GM21786 (cell line): ENCODE measurements around the gene SLC16A7.
A peak's percentile ranks its signal among the peaks of the same experiment; 100 is the strongest.
"Not testable (repeated sequence)": the region's sequence is repeated elsewhere in the genome, so short reads cannot be mapped to it uniquely, and the experiment has no call there.

Source experiments
- ATAC-seq: cut with Tn5 transposase; IDR thresholded peaks from one replicate; pipeline ENCODE4 v1.9.1; 2021; ENCODE audit not compliant: unreplicated experiment

SLC16A7 gene

GRCh38 chr12:59595883-59596540 is at the start of gene SLC16A7:
TSS of gene SLC16A7 (plus strand) at chr12:59596029. CDS start at chr12:59704802, 108,773 bp downstream.
- peak; percentile 52 for ATAC-seq

- ATAC-seq: no peak
These were observed 46.9 kb upstream of the SLC16A7 start for GRCh38 chr12:59548930-59549329.

GRCh38 chr12:59559696-59560095 is 36.1 kb upstream of the SLC16A7 start:
- no peak for ATAC-seq

- ATAC-seq: no peak
These were observed 25.7 kb upstream of the SLC16A7 start for GRCh38 chr12:59570145-59570544.

GRCh38 chr12:59574406-59574805 is 21.4 kb upstream of the SLC16A7 start:
- ATAC-seq: no peak

GRCh38 chr12:59575826-59576225 is 20.0 kb upstream of the SLC16A7 start:
- ATAC-seq: no peak

- ATAC-seq: no peak
These were observed 17.6 kb upstream of the SLC16A7 start for GRCh38 chr12:59578254-59578653.

- ATAC-seq: no peak
These were observed 16.2 kb upstream of the SLC16A7 start for GRCh38 chr12:59579631-59580030.

- ATAC-seq: no peak
These were observed 15.8 kb upstream of the SLC16A7 start for GRCh38 chr12:59580050-59580449.

- no peak for ATAC-seq
These were observed 12.7 kb upstream of the SLC16A7 start for GRCh38 chr12:59583003-59583712.

GRCh38 chr12:59587710-59588109 is 8.1 kb upstream of the SLC16A7 start:
- no peak for ATAC-seq

GRCh38 chr12:59593761-59594160 is 2.1 kb upstream of the SLC16A7 start:
- no peak for ATAC-seq

GRCh38 chr12:59594943-59595500 is 807 bp upstream of the SLC16A7 start:
- ATAC-seq: no peak

- no peak for ATAC-seq
These were observed 305 bp upstream of the SLC16A7 start for GRCh38 chr12:59595565-59595882.

GRCh38 chr12:59597385-59597781 is 1.6 kb downstream of the SLC16A7 start:
- peak; percentile 54 for ATAC-seq

GRCh38 chr12:59600171-59600570 is 4.3 kb downstream of the SLC16A7 start:
- ATAC-seq: no peak

- ATAC-seq: no peak
These were observed 7.9 kb downstream of the SLC16A7 start for GRCh38 chr12:59603754-59604153.

GRCh38 chr12:59612823-59613434 is 17.1 kb downstream of the SLC16A7 start:
- ATAC-seq: not testable (repeated sequence)

GRCh38 chr12:59615392-59616165 is 19.8 kb downstream of the SLC16A7 start:
- no peak for ATAC-seq

GRCh38 chr12:59619461-59620240 is 23.8 kb downstream of the SLC16A7 start:
- peak; percentile 36 for ATAC-seq
